HG02943 (cell line): ENCODE measurements around the gene RHCG.

Experiments used
- ATAC-seq: cut with Tn5 transposase; IDR thresholded peaks from one replicate; pipeline ENCODE4 v1.9.1; 2021; ENCODE audit warnings: mild to moderate bottlenecking, low read depth, moderate library complexity; ENCODE audit not compliant: unreplicated experiment

The RHCG gene

DNA sequence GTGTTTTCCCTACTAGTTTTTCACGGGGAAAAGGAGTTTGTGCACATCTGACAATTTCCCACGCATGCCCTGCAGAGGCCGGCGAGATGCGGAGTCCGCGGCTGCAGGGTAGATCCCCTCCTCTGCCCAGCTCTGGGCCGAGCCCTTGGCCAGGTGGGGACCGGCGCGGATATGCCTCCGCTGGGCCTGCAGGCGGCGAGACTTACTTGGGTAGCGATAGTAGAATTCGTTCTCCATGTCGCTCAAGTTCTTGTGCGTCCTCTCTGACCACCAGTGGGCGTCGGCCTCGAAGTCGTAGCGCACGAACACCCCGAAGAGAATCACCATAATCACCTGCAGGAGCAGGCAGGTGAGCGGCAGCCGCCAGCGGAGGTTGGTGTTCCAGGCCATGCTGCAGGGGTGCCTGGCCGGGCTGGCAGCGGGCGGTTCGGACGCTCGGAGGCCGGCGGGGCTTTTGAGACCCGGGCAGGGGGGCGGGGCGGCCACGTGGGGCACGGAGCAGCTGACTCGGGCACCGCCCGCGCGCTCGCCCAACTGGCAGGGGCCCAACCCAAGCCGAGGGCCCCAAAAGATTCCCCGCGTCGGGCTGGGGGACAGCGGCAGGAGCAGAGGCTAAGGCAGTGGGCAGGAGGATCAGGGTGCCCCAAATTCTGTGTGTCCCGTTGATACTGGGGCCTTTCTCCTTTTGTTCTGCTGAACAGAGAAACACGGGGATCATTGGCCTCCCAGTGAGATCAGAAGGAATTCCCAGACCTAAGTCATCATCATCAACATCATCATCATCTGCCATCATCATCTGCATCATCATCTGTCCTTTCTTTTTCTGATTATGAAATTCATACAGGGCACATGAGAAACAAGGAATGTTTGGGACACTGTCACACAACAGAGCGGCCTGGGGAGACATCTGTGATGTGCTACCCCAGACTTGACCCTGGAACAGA is at the start of gene RHCG:
Gene RHCG, minus strand, starts transcription at position 429 of the 944 bp plus-strand sequence. Its CDS starts 39 bp downstream, at position 390.
- ATAC-seq: no peak

DNA sequence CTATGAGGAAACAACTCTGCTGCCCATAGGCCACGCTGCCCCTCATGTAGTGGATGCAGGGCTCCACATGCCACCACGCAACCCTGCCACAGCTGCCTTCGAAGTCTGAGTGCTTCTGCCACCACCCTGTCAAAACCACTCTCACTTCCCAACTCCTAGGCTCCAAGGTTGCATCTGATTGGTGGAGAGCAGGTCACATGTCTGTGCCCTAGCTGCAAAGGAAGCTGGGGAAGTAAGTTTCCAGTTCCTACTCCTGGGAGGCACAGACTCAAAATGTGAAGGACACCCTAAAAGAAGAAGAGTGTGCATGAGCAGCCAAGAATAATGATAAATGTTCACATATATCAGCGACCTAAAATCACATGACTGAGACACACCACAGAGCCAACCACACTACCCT is 47.0 kb upstream of the RHCG start:
- ATAC-seq: no peak

DNA sequence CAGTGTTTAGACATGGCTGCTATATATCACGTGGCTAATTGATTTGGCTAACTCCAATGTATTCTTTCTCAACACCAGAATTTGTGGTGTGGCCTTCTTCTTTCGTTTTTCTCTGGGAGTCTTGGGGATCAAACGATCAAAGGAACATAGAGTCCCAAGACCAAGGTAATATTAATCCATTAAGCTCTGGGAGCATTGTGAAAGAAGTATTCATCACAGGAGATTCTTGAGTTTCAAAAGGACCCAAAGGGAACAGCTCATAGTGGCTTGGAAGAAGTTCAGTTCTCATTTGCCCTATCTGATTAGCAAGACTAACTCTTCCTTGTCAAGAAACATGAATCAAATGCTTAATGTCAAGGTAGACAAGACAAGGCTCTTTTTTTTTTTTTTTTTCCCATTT is 46.0 kb upstream of the RHCG start:
- no peak for ATAC-seq

DNA sequence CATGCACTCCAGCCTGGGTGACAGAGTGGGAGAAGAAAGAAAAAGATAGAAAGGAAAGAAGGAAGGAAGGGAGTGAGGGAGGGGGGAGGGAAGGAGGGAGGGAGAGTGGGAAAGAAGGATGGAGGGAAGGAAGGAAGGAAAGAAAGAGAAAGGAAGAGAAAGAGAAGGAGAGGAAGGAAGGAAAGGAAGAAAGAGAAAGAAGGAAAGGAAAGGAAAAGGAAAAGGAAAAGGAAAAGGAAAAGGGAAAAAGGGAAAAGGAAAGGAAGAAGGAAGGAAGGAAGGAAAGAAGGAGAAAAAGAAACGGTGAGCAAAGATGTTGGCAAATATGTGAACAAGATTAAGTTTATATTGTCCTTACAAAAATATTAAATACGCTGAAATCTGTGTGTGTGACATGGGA is 42.6 kb upstream of the RHCG start:
- no peak for ATAC-seq

DNA sequence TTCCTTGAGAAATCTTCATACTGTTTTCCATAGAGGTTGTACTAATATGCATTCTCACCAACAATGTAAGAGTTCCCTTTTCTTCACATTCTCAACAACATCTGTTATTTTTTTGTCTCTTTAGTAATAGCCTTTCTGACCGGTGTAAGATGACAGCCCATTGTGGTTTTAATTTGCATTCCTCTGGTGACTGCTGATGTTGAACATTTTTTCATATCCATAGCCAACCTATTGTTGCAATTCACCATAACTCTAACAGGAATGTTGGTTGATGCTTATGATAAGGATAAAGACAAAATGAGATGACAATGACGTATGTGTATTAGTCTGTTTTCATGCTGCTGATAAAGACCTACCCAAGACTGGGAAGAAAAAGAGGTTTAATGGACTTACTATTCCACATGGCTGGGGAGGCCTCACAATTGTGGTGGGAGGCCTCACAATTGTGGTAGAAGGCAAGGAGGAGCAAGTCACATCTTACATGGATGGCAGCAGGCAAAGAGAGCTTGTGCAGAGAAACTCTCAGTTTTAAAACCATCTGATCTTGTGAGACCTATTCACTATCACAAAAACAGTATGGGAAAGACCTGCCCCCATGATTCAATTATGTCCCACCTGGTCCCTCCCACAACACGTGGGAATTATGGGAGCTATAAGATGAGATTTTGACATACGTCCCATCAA is 37.6 kb upstream of the RHCG start:
- ATAC-seq: no peak

DNA sequence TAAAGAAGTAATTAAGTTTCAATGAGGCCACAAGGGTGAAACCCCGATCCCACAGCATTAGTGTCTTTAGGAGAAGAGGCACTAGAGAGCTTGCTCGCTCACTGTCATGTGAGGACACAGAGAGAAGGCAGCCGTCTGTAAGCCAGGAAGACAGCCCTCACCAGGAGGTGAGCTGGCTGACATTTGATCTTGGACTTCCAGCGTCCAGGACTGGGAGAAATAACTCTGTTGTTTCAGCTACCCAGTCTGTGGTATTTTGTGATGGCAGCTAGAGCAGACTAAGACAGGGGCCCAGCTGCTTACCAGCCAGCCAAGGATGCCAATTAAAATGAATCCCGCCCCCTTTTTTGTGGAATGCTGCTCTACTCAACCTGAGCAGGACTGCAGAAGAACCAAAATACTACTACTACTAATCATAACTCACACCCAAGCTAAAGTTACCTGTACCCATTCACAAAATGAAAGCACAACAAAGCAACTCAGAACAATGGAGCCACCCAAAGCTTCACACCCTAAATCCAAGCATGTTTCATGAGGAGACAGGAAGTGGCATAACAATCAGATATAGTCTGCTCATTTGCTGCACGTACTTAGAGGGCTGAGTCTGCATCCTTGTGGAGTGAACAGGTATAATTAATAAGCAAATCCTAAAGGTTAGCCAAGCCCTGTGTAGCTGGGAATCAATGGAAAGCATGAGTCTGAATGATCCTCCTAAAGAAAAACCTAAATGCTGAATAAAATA is 35.6 kb upstream of the RHCG start:
- ATAC-seq: no peak

DNA sequence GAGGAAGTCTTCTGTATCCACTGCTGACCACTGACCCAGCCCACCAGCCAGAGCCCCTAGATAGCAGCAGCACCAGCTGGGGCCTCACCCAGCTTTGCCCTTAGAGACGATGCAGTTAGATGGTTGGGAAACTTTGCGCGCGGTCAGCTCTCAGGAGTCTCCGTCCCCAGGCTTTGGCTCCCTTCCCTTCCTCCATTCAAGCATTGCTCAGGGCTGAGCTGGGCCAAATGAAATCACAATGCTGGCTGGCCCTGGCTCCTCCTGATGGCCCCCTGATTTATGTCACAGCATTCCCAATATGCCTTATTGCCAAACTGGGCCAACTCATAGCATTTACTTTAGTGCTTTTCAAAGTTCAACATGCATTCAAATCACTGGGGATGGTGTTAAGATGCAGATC is 34.6 kb upstream of the RHCG start:
- ATAC-seq: no peak

DNA sequence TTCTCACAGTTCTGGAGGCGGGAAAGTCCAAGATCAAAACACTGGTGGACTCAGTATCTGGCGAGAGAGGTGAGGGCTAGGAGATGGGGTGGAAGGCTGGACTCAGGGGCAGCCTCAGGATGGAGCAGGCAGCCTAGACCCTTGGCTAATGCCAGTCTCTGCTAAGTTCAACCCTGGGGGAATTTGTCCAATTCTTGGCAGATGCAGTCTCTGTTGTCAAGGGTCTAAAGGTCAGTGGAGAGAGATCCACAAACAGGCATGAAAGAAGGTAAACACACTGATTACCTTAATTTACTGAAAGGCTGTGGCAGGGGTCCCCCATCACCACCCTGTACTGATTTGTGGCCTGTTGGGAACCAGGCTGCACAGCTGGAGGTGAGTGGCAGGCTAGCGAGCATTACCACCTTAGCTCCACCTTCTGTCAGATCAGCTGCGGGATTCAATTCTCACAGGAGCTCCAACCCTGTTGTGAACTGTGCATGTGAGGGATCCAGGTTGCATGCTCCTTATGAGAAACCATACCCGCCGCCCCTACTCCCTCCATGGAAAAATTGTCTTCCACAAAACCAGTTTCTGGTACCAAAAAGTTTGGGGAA is 32.5 kb upstream of the RHCG start:
- no peak for ATAC-seq

DNA sequence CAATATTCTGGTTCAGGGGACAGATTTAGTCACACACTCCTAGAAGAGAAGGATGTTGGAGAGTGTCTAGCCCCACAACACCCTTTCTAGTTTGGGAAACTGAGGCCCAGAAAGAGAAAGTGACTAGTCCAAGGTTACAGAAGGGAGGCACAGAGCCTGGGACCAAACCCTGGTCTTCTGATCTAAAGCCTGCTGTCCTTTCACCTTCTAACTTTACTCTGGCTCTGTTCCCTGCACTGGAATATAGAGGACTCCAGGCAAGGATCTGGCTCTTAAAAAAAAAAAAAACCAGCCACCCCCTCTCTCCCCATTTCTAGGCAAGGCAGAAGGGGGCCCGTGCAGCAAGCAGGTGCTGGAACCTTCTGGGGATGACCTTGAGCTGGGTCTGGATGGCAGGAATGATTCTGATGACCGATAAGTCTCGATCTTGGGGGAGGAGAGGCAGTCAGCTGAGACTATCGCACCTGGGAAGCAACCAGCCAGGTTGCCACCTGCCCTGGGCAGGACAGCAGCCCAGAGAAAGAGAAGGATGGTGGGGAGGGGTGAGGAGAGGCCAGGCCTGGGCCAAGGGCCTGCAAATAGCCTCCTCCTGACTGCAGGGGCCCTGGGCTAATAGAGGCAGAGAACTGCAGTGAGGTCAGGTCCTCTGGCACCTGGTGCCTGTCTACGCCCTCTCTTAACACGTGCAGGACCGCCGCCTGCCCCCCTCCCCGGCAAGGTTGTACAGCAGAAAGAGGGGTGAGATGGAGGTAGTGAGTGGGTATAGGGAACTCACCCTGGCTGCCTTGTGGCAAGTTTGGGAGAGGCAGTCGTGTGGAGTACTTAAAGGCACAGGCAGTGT is 30.4 kb upstream of the RHCG start:
- no peak for ATAC-seq

DNA sequence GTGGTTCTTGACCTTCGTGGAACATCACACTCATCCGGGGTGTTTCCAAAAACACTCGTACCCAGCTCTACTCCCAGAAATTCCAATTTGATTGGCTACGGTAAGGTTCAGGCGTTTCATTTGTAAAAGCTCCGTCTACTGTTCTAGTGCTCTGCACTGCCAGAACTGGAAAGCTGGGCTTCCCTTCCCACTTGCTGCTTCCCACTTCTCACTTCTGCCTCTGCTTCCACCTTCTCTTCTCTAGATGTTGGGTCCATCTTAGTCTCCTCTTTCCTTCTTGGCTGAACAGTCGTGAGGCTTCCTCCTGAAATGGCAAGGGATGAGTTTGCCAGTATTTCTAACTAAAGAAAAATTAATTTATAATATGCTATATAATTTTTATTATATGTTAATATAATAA is 29.8 kb upstream of the RHCG start:
- no peak for ATAC-seq

DNA sequence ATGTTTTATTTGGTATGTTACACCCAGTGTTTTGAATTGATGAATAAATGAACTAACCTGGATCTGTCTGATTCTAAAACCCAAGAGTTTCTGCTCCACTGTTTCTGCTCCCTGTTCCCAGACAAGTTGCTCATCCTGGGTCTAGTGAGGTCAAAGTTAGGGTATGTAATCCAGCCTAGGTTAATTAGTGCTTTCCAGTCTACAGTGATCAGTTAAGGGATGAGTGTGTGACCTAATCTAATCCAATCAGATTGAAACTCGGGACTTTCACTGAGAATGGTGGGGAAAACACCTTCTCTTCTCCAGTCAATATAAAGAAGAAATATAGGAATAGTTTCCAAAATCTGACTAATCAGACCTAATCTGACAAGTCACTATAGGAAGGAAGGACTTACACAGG is 27.8 kb upstream of the RHCG start:
- no peak for ATAC-seq

DNA sequence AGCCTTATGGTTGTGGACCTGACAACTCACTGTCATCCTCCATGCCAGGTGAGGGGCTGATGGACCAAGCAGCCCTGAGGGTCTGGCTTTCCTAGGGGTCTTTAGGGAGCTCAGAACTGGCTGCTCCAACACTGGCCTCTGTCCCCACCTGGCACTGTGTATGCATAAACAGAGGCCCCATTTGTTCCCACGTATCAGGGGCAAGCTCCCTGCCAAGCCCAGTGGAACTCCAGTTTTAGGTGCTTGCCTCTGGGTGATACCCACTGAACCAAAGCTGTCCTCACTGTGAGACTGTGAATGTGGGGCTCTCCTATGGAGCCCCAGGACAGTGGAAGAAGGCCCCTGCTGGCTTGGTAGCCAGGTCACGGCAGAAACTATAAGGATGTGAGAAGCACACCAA is 26.7 kb upstream of the RHCG start:
- no peak for ATAC-seq

DNA sequence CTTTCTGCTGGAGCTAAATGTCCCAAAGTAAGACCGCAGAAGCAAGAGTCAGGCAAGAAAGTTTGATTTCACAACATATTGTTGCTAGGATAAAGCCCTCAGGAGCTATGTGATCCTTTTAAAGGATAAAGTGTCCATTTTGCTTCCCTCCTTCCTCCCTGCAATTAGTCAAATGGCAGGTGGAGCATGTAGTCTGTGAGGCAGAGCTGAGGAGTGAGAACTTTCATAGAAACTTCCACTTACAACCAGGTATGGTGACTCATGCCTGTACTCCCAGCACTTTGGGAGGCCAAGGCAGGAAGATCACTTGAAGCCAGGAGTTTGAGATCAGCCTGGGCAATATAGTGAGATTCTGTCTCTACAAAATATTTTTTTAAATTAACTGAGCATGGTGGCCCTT is 25.2 kb upstream of the RHCG start:
- ATAC-seq: no peak

DNA sequence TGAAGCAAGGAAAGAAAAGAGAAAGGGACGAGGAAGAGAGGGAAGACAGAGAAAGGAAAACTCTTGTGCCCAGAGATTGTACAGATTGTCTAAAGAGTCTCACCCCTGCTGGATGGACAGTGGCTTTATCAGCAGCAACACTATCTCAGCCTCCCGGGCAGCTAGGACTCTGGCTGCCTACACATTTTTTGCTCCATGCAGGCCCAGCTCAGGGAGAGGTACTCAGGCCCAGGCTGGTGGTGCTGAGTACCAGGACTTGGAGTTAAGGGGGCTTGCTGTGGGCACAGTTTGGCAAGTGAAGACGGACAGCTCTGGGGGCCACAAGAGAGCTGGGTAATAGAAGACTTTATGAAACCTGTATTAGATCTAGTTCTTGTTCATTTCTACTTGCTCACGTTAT is 19.1 kb upstream of the RHCG start:
- ATAC-seq: no peak

DNA sequence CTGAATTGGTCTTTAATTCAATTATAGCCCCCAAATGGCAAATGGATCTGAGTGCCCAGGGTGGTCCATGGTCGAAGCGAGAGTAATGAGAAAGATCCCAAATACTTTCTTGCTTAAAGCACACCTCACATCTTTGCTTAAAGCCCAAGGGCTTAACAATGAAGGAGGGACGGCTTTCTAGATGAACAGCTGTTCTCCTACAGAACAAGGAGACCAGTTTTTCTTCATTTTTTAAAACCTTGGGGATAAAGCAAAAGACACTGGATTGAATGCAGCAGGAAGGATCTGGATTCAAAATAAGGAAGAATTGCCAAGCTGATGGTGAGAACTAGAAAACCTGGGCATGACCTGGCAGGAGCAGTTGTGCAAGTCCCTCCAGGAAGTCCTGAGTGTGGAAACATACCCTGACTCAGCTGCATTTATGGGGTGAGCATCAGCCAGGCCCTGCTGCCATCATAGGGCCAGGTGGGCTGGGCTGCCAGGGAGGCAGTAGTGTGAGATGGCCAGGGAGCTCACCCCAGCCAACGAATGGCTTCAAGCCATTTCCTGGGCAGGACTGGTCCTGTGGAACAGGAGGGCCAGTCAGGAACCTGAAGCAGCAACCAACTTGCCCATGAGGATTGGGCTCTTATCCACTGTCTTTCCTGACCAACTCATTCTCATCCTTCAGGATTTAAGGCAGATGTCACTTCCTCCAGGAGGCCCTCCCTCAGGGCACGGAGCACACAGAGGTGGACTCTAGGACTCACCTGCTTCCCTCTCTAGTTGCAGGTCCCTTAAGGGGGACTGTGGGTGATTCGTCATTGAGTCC is 18.4 kb upstream of the RHCG start:
- no peak for ATAC-seq

DNA sequence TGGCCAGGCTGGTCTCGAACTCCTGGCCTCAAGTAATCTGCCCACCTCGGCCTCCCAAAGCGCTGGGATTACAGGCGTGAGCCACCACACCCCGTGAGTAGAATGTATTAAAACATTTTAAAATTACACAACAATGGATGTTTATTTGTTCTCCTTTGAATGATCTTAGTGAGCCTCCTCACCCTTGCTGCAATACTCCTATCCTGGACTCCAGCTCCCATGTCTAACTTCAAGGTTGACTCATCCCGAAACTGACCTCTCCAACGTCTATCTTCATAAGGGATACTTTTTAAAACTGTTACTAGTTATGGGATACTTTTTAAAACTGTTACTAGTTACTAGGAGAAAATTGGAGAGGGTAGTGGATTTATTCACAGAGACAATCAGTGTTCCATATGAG is 17.8 kb upstream of the RHCG start:
- ATAC-seq: no peak

DNA sequence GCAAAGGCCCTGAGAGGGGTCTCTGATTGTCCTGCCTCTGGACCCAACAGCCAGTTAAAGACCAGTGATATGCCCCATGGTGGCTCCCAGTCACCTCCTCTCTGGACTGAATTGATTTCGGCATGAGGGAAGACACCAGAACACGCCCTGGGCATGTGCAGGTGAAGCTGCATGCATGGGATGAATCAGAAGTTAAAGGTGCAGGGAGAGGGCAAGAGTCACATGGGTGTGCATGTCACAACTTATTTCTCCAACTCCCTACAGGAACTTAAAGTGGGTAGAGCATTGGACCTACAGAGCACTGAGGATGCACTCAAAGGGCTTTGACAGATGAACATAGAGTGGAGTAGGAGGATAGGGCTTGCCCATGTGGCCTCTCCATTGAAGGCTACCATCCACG is 16.9 kb upstream of the RHCG start:
- ATAC-seq: no peak

DNA sequence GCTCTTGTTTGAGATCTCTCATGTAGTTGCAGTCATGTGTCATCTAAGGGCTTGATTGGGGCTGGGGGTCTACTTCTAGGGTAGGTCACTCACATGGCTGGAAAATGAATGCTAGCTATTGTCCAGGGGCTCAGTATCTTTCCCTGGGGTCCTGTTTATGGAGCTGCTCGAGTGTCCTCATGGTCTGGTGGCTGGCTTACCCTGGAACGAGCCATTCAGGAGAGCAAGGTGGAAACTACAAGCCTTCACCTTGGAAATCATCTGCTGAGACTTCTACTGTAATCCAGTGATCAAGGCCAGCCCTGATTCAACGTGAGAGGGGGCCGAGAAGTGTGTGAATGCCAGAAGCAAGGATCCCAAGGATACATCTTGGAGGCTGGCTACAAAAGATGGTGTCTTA is 16.2 kb upstream of the RHCG start:
- ATAC-seq: no peak

DNA sequence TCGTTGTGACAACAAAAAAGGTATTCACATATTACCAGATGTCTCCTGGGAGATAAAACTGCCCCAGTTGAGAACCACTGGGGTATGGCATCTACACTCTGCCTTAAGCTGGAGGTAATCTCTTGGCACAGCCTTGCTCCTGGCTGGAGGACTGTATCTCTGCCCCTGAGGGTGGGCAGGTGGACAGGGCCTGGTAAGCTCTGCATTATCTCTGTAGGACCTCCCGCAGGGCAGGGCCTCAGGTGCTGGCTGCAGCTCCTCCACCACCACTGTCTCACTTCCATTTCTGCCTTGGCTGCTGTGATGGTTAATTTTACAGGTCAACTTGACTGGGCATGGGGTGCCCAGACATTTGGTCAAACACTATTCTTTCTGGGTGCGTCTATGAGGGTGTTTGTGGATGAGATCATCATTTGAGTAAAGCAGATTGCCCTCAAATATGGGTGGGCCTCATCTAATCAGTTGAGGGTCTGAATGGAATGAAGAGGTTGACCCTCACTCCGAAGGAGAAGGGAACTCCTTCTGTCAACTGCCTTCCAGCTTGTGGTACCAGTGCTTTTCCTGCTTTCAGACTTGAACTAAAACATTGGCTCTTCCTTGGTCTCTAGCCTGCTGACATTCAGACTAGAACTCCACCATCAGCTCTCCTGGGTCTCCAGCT is 9.8 kb upstream of the RHCG start:
- no peak for ATAC-seq
